IPS-18a (cell line): ENCODE results near the gene PHLPP1.

ENCODE experiments used
- H3K27ac ChIP-seq: one replicate; pipeline ENCODE4 v1.5.1; 2013; ENCODE audit warnings: low read length
- H3K27me3 ChIP-seq: one replicate; pipeline ENCODE4 v1.6.1; 2013; ENCODE audit warnings: mild to moderate bottlenecking, low read length; ENCODE audit not compliant: control insufficient read depth, insufficient read depth
- H3K36me3 ChIP-seq: one replicate; pipeline ENCODE4 v1.6.1; 2013; ENCODE audit warnings: low read depth, low read length; ENCODE audit not compliant: control insufficient read depth
- H3K4me1 ChIP-seq: one replicate; pipeline ENCODE4 v1.6.1; 2013; ENCODE audit warnings: low read depth, low read length; ENCODE audit not compliant: control insufficient read depth
- H3K4me3 ChIP-seq: one replicate; pipeline ENCODE4 v1.5.1; 2013; ENCODE audit warnings: low read length
- H3K9ac ChIP-seq: one replicate; pipeline ENCODE4 v1.6.1; 2013; ENCODE audit warnings: mild to moderate bottlenecking, low read length, moderate library complexity
- H3K9me3 ChIP-seq: one replicate; pipeline ENCODE4 v1.6.1; 2013; ENCODE audit warnings: low read depth, low read length; ENCODE audit not compliant: control insufficient read depth

PHLPP1 gene

DNA sequence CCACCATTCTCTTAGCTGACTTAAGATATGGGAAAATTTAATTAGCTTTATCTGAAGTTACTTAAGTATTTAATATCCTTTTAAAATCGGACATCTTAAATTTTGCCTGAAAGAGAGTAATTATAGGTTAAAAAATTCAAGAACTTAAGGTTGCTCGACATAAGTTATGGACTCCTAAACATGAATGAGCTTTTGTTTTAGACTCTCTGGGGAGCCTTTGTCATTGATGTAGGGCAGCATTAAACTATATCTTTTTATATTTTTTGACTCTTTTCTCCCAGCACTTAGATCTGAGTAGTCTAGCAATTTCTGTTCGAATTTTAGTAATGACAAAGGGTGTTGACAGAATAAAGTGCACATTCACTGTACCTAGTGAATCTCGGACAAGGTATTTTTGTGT is 4.7 kb downstream of the PHLPP1 start:
- H3K4me3 ChIP-seq = peak overlapping the region; percentile 93
- no peaks in the 10 kb centered on the region for H3K27me3 ChIP-seq
- peak overlapping the region; percentile 52 for H3K9ac ChIP-seq
- H3K4me1 ChIP-seq = peaks cover 60% of the 10 kb centered on the region
- H3K9me3 ChIP-seq = no peaks in the 10 kb centered on the region
- no peaks in the 10 kb centered on the region for H3K36me3 ChIP-seq
- H3K27ac ChIP-seq = no peak overlapping the region

DNA sequence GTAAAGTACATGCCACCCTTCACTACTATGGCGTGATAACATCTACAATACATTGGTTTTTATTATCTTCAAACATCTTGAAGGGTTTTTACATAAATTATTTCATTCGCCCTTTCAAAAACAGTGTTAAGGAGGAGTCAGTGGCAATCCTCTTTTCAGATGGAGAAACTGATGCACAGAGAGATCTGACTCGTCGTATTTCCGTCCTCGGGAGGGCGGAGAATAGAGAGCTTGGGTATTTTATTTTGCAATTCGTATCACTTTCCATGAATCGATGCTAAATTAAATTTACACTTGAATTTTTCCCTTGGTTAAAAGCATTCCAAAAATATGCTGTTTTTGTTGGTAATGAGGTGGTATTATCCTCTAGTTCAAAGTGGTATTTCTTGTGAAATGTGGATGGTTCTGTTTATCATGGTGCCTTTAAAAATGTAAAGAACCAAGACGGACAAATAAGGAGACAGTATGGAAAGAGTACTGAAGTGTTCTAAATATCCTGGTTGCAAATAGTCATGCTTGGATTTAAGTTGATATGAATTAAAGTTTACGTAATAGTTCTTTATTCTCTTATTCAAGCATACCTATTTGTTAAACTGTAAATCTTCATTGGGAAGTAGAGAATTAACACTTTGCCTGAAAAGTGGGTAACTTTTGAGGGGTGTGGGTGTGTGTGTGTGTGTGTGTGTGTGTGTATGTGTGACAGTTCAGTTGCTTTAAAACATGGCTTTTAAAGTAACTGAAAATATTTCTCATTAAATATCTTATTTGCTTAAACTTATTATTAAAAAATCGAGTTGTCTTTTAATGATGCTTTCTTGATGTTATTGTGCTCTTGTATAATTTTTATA is 5.6 kb downstream of the PHLPP1 start:
- H3K36me3 ChIP-seq = no peaks in the 10 kb centered on the region
- H3K27me3 ChIP-seq = no peaks in the 10 kb centered on the region
- no peaks in the 10 kb centered on the region for H3K9me3 ChIP-seq
- H3K4me1 ChIP-seq = peaks cover 60% of the 10 kb centered on the region
- peak overlapping the region; percentile 93 for H3K4me3 ChIP-seq
- H3K27ac ChIP-seq = no peak overlapping the region
- H3K9ac ChIP-seq = peak overlapping the region; percentile 20

DNA sequence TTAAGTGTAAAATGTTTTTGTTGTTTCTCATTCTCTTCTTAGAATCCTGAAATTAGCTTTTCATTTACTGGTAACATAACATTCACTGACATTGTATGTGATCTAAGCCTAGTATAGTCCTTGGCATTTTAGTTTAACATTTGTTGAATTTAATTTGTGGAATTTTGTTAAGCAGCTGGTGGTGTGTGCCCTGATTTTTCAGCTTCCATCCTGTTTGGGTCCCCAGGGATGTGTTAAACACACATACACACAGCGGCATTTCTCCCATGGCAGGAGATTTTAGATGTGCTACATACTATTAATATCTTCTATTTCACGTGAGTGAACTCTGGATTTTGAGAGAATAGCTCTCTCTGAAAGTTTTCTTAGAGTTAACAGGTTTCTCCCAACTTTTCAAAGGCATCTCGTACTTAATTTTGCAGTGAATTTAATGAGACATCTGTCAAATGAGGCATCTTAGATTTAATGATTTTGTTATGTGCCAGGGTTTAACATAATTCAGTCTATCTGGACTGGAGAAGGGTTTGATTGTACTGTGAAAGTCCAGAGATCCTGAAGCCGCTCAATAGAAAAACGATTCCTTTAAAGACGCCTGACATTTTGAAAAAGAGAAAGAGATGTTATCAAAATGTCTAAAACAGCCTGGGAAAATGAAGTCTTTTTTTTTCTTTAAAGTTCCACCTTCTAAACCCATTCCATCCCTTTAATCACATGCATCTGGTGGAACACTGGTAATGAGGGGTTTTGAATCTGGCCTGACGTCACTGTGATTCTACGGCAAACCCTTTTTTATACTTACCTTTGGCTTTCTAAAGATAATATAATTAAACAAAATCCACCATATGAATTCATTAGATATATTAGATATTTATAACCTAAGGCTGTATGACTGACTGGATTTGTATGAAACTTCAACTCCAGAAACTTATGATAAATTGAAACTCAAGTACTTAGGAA is 6.8 kb downstream of the PHLPP1 start:
- Histone ChIP-seq H3K36me3 (no peaks in the 10 kb centered on the region), H3K9me3 (no peaks in the 10 kb centered on the region), H3K27ac (no peak overlapping the region), H3K4me3 (peak overlapping the region; percentile 10), H3K27me3 (no peaks in the 10 kb centered on the region), H3K4me1 (peaks cover 60% of the 10 kb centered on the region), H3K9ac (no peak overlapping the region)

DNA sequence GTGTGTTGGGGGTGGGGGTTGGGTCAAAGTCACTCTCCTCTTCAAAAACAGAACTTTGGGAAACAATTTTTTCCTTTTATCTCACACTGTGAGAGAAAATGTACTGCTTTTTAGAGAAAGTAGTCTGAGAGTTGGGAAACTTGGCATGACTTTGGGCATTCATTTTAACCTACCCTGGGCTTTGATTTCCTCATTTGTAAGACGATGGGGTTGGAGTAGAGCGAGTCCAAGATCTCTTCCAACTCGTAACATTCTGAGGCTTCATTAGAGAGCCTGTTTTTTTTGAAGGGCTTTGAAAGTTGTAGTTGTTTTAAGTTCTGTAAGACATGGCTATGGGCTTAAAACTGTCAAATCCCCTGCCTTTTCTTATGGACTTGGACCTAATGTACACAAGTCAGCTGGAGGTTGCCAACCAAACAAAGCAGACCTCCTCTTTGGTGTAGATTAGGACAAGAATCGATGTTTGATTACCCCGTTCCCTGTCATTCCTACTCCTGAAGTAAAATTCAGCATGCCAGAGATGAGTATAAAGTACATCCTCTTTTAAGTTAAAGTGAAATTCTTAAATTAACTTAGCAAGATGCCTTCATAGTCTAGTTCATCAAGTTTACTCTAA is 8.4 kb downstream of the PHLPP1 start:
- Histone ChIP-seq H3K4me3 (peak overlapping the region; percentile 22), H3K36me3 (no peaks in the 10 kb centered on the region)

DNA sequence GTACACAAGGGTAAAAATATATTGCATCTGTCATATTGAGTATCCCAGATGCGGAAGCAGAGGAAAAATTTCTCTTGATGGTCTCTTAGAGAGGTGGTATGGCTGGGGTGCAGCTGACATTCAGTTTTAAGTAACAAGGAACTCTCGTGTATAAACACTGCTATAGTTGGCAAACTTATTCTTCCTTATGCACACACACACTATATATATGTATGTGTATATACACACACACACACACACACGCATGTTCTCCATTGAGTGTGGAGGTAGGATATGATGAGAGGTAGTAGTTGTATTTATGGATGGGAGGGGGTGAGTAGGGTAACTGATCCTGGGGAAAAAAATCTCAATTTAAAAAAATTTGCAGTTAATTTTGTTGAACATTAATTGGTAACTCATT is 10.6 kb downstream of the PHLPP1 start:
- Histone ChIP-seq H3K9ac (no peak overlapping the region), H3K4me1 (peaks cover 34% of the 10 kb centered on the region), H3K9me3 (no peaks in the 10 kb centered on the region), H3K27ac (no peak overlapping the region), H3K36me3 (no peaks in the 10 kb centered on the region), H3K27me3 (no peaks in the 10 kb centered on the region), H3K4me3 (no peak overlapping the region)

More for the DNA sequence above, 8.4 kb downstream of the PHLPP1 start:
- no peaks in the 10 kb centered on the region for H3K9me3 ChIP-seq
- peaks cover 55% of the 10 kb centered on the region for H3K4me1 ChIP-seq
- no peak overlapping the region for H3K27ac ChIP-seq
- H3K9ac ChIP-seq = no peak overlapping the region
- H3K27me3 ChIP-seq = no peaks in the 10 kb centered on the region

DNA sequence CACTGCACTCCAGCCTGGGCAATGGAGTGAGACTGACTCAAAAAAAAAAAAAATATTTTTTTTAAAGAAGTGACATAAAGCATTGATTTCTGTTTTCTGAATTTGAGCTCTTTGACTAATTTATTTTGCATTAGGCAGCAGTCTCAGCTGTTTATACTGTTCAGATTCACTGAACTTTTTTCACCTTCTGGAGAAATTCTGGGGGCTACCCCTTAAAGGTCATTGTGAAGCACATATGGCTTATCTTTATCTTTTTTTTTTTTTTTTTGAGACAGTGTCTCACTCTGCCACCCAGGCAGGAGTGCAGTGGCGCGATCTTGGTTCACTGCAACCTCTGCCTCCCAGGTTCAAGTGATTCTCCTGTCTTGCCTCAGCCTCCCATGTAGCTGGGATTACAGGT is 12.9 kb downstream of the PHLPP1 start:
- H3K9me3 ChIP-seq = no peaks in the 10 kb centered on the region
- H3K27me3 ChIP-seq = no peaks in the 10 kb centered on the region
- no peak overlapping the region for H3K27ac ChIP-seq
- H3K4me1 ChIP-seq = peaks cover 13% of the 10 kb centered on the region
- no peak overlapping the region for H3K4me3 ChIP-seq
- H3K36me3 ChIP-seq = no peaks in the 10 kb centered on the region
- no peak overlapping the region for H3K9ac ChIP-seq

DNA sequence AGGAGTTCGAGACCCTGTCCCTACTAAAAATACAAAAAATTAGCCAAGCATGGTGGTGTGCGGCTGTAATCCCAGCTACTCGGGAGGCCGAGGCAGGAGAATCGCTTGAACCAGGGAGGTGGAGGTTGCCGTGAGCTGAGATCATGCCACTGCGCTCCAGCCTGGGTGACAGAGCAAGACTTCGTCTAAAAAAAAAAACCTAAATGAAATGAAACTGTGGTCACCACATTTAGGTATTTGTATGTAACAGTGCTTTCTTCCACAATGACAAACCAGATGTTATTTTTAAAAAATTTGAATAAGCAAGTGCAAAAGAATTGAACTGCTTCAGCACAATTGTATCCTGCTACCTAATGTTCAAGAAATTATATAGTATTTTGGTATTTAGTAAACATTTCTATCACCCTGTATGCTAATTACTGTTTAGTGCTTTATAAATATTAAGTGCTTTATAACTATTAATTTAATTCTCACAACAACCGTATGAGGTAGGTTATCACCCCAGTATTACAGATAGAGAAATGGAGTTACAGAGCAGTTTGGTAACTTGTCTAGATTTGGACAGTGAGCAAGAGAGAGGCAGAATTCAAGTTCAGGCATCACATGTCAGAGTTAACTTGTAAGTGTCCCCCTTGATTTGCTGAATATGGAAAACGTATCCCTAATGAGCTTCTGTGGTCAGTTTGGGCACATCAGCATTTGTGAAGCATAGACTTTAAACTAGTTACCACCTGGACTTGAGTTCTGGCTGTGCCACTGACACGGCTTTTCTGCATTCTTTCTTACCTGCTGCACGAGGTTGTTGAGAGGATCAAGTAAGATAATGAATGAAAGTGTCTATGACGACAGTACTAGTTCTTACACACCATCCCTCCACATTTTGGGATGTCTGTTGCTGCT is 14.4 kb downstream of the PHLPP1 start:
- Histone ChIP-seq H3K36me3 (no peaks in the 10 kb centered on the region), H3K9me3 (no peaks in the 10 kb centered on the region), H3K27ac (no peak overlapping the region), H3K4me3 (no peak overlapping the region), H3K9ac (no peak overlapping the region), H3K27me3 (no peaks in the 10 kb centered on the region), H3K4me1 (peaks cover 16% of the 10 kb centered on the region)

DNA sequence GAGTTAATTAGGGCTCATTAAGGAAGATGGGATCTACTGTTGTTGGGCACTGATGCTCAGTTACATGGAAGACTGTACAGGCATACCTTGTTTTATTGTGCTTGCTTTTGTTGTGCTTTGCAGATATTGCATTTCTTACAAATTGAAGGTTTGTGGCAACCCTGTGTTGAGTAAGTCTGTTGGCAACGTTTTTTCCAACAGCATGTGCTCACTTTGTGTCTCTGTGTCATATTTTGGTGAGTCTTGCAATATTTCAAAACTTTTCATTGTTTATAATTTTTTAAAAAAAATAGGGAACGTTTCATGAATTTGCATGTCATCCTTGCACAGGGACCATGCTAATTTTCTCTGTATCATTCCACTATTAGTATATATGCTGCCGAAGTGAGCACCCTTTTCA is 15.6 kb downstream of the PHLPP1 start:
- H3K36me3 ChIP-seq = no peaks in the 10 kb centered on the region
- no peak overlapping the region for H3K4me3 ChIP-seq
- no peaks in the 10 kb centered on the region for H3K27me3 ChIP-seq
- no peaks in the 10 kb centered on the region for H3K9me3 ChIP-seq
- no peak overlapping the region for H3K27ac ChIP-seq
- no peak overlapping the region for H3K9ac ChIP-seq
- H3K4me1 ChIP-seq = peaks cover 17% of the 10 kb centered on the region

DNA sequence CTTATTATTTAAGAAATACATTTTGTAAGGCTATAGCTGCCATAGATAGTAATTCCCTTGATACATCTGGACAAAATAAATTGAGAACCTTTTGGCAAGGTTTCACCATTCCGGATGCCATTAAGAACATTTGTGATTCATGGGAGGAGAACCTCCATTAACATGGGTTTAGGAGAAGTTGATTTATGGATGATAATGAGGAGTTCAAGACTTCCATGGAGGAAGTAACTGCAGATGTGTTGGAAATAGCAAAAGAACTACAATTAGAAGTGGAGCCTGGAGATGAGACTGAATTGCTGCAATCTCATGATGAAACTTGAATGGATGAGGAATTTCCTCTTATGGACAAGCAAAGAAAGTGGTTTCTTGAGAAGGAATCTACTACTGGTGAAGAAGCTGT is 17.3 kb downstream of the PHLPP1 start:
- no peak overlapping the region for H3K4me3 ChIP-seq
- H3K9ac ChIP-seq = no peak overlapping the region
- peaks cover 34% of the 10 kb centered on the region for H3K4me1 ChIP-seq
- no peak overlapping the region for H3K27ac ChIP-seq
- no peaks in the 10 kb centered on the region for H3K27me3 ChIP-seq
- no peaks in the 10 kb centered on the region for H3K9me3 ChIP-seq
- no peaks in the 10 kb centered on the region for H3K36me3 ChIP-seq

DNA sequence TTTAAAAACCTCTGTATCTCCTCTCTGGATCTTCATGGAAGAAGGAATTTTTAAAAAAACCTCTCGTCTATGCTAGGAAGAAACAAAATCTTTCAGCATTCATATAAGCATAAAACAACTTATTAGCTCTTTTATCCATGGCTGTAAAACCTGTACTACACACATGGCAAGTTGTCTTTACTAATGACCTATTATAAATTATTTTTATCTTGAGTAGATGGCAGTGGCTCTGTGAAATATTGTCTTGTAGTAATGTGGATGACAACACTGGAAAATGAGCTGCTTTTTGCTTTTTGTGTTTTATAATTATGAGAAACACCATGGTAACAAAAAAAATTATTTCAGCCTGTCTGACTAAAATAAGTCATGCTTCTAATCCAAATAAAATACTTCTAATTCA is 18.9 kb downstream of the PHLPP1 start:
- no peaks in the 10 kb centered on the region for H3K27me3 ChIP-seq
- H3K9me3 ChIP-seq = no peaks in the 10 kb centered on the region
- H3K9ac ChIP-seq = no peak overlapping the region
- H3K36me3 ChIP-seq = no peaks in the 10 kb centered on the region
- H3K4me3 ChIP-seq = no peak overlapping the region
- H3K4me1 ChIP-seq = peaks cover 37% of the 10 kb centered on the region
- H3K27ac ChIP-seq = no peak overlapping the region
